Spleen (tissue), 11 donors: ENCODE data around the gene P2RX2. TPM values are rescaled to one million over a fixed set of nuclear protein-coding genes. Genes with fewer than 3 reads are reported as not detected.

Experiments
- DNase-seq: peaks from one replicate; pipeline ENCODE4 v3.0.0-alpha.2; 2020
- H3K27ac ChIP-seq, 8 donors: fragments of 200-600 bp; sonication (generic) in 7 of 8; 1 replicate in 4 of 8; 2 replicates in 4 of 8; pipeline versions ENCODE4 v1.5.0 to v1.8.0; 2016 to 2021; ENCODE audit warnings: inconsistent platforms in 4 of 8, mild to moderate bottlenecking in 4 of 8, moderate library complexity in 1 of 8
- H3K27me3 ChIP-seq, 7 donors: fragments of 200-600 bp; sonication (generic) in 6 of 7; replicated peaks in 1 of 7; 1 replicate in 4 of 7; 2 replicates in 3 of 7; pipeline versions ENCODE4 v1.5.0 to v1.8.0; 2016 to 2021; ENCODE audit warnings: inconsistent platforms in 3 of 7, mild to moderate bottlenecking in 1 of 7
- H3K36me3 ChIP-seq, 6 donors: fragments of 200-600 bp; sonication (generic) in 5 of 6; 1 replicate in 4 of 6; 2 replicates in 2 of 6; pipeline versions ENCODE4 v1.5.0 to v1.8.0; 2016 to 2021; ENCODE audit warnings: inconsistent platforms in 2 of 6
- H3K4me1 ChIP-seq, 6 donors: fragments of 200-600 bp; sonication (generic) in 5 of 6; 1 replicate in 3 of 6; 2 replicates in 3 of 6; pipeline versions ENCODE4 v1.5.0 to v1.8.0; 2016 to 2021; ENCODE audit warnings: inconsistent platforms in 3 of 6
- H3K4me3 ChIP-seq, 8 donors: fragments of 200-600 bp; sonication (generic) in 7 of 8; 1 replicate in 4 of 8; 2 replicates in 4 of 8; pipeline versions ENCODE4 v1.5.0 to v1.8.0; 2016 to 2021; ENCODE audit warnings: inconsistent platforms in 4 of 8, mild to moderate bottlenecking in 4 of 8, moderate library complexity in 2 of 8
- H3K9me3 ChIP-seq, 8 donors: fragments of 200-600 bp; sonication (generic) in 7 of 8; 1 replicate in 4 of 8; 2 replicates in 4 of 8; pipeline versions ENCODE4 v1.5.0 to v1.8.0; 2016 to 2021; ENCODE audit warnings: inconsistent platforms in 4 of 8
- CTCF ChIP-seq, 11 experiments: fragments of 200-600 bp in 7 of 11; fragments of 450-650 bp in 4 of 11; sonication (generic) in 4 of 11; IDR thresholded peaks in 8 of 11; conservative IDR thresholded peaks in 3 of 11; 1 replicate in 7 of 11; 2 replicates in 4 of 11; pipeline versions ENCODE4 v1.4.0 to v1.8.0; 2016 to 2021; ENCODE audit warnings: antibody characterized with exemption in 11 of 11, inconsistent platforms in 4 of 11, mild to moderate bottlenecking in 1 of 11
- POLR2A ChIP-seq, 3 donors: fragments of 450-650 bp; IDR thresholded peaks; one replicate each; pipeline ENCODE4 v1.5.1; 2017; ENCODE audit warnings: antibody characterized with exemption in 3 of 3, mild to moderate bottlenecking in 1 of 3
- POLR2AphosphoS5 ChIP-seq, 3 donors: sonication (generic); formaldehyde crosslinking; IDR thresholded peaks; one replicate each; pipeline ENCODE4 v1.5.1; 2017; ENCODE audit warnings: antibody characterized with exemption in 3 of 3
- WGBS, 5 donors: extraction: QIAGEN DNeasy Blood & Tissue Kit in 3 of 5; methylation state at CpG; one replicate each; pipeline versions ENCODE4 v1.1.5 to v1.1.7; 2013 to 2018; 5-methylcytosine and 5-hydroxymethylcytosine counted together
- intact Hi-C: fragments of 100-400 bp; cut with DNase I; formaldehyde crosslinking; loops from one replicate; pipeline ENCODE4 v1.15.0; 2023; ENCODE audit warnings: low total_unique reads
- polyA plus RNA-seq, 3 donors: library from polyadenylated mRNA; stranded (reverse); fragments of 200-250 nt; gene quantifications; one replicate each; pipeline ENCODE4 v1.2.1, GENCODE V29; 2013
- total RNA-seq, 7 donors: library from RNA; depleted of rRNA in 3 of 7; stranded (reverse); fragments of >200 nt in 3 of 7; fragmentation: NEBNext Ultra II Directional in 4 of 7; extraction: Animal tissue kit (Norgen Biotek cat#: 25700) in 4 of 7; gene quantifications; one replicate each; pipeline versions ENCODE4 v1.1.0 to v1.2.1, GENCODE V29; 2016 to 2021
- donor health status: healthy with polysubstance abuse.
- donor health status: DM: no; HTN: no; CAD: no; lungs with moderate emphysema.
- donor health status: DM: no; HTN: no; CAD: no.
- donor health status: Bipolar disorder and iron deficiency.
- donor health status: healthy.
- donor health status: DM: no; HTN: no; CAD: no.
- donor health status: DM: yes; HTN: yes; CAD: no.

P2RX2 gene
- total and polyA plus RNA-seq, 10 donors, result 0.77 to 4.5 (median 2.5) TPM

GRCh38 chr12:132603240-132604150 lies 15.1 kb upstream of the P2RX2 start:
- no peak for DNase-seq
- TF ChIP-seq POLR2AphosphoS5 (IDR thresholded peaks at IDR 0.05), result no peak
- no peak for TF ChIP-seq CTCF (IDR thresholded peaks at IDR 0.05 in 8 of 11, conservative IDR thresholded peaks at IDR 0.05 in 3 of 11)
- no peak for TF ChIP-seq POLR2A (IDR thresholded peaks at IDR 0.05)
- Histone ChIP-seq H3K4me1 (peaks cover 5 to 68% (median 46%) of the 10 kb centered on the region in 6 donors), H3K27me3 (peaks cover 0 to 88% (median 10%) of the 10 kb centered on the region in 7 donors), H3K36me3 (no peaks in the 10 kb centered on the region), H3K9me3 (no peaks in the 10 kb centered on the region), H3K4me3 (peak overlapping the region; percentile 25 to 66 (median 33)), H3K27ac (peak overlapping the region; percentile 42 to 89 (median 82))
- 22 to 68% (median 47%) methylated on average over 34 to 67 of the region's 67 CpGs for WGBS, 5 donors
- intact Hi-C loops, result no loop called here

GRCh38 chr12:132604151-132604618 lies 14.4 kb upstream of the P2RX2 start:
- Histone ChIP-seq H3K36me3 (no peaks in the 10 kb centered on the region), H3K4me3 (peak overlapping the region; percentile 25 to 66 (median 33)), H3K4me1 (peaks cover 5 to 70% (median 44%) of the 10 kb centered on the region in 6 donors), H3K27ac (peak overlapping the region; percentile 42 to 89 (median 82)), H3K9me3 (no peaks in the 10 kb centered on the region), H3K27me3 (peaks cover 0 to 90% (median 10%) of the 10 kb centered on the region in 7 donors)
- intact Hi-C loops, result no loop called here
- DNase-seq, result no peak
- 33 to 50% (median 46%) methylated on average over 9 to 26 of the region's 26 CpGs for WGBS, 5 donors
- no peak for TF ChIP-seq POLR2A (IDR thresholded peaks at IDR 0.05)
- peak; percentile 35 to 81 (median 76) for TF ChIP-seq POLR2AphosphoS5 (IDR thresholded peaks at IDR 0.05)

- H3K36me3 ChIP-seq, result no peaks in the 10 kb centered on the region
- intact Hi-C loops, result no loop called here
- DNase-seq, result peak; percentile 55
- 61 to 77% (median 68%) methylated on average over 9 to 16 of the region's 16 CpGs for WGBS, 5 donors
- no peak for TF ChIP-seq CTCF (IDR thresholded peaks at IDR 0.05 in 8 of 11, conservative IDR thresholded peaks at IDR 0.05 in 3 of 11)
- H3K4me3 ChIP-seq, result peak overlapping the region in 4 of 8 donors; percentile 33 to 66 (median 44)
- H3K27ac ChIP-seq, result peak overlapping the region in 4 of 8 donors; percentile 80 to 89 (median 85)
- H3K27me3 ChIP-seq, result peaks cover 0 to 92% (median 12%) of the 10 kb centered on the region in 7 donors
- H3K9me3 ChIP-seq, result no peaks in the 10 kb centered on the region
- H3K4me1 ChIP-seq, result peaks cover 5 to 67% (median 45%) of the 10 kb centered on the region in 6 donors
Measured at GRCh38 chr12:132604668-132605441, 13.7 kb upstream of the P2RX2 start.

GRCh38 chr12:132605892-132606291 lies 12.7 kb upstream of the P2RX2 start:
- peak; percentile 68 for DNase-seq
- TF ChIP-seq CTCF (IDR thresholded peaks at IDR 0.05 in 8 of 11, conservative IDR thresholded peaks at IDR 0.05 in 3 of 11) (no peak), POLR2A (IDR thresholded peaks at IDR 0.05) (no peak), POLR2AphosphoS5 (IDR thresholded peaks at IDR 0.05) (no peak)
- H3K27ac ChIP-seq, result no peak overlapping the region
- peaks cover 0 to 93% (median 22%) of the 10 kb centered on the region in 7 donors for H3K27me3 ChIP-seq
- H3K9me3 ChIP-seq, result no peaks in the 10 kb centered on the region
- 80 to 91% (median 87%) methylated on average over 18 of the region's 18 CpGs for WGBS, 5 donors
- peaks cover 3 to 67% (median 42%) of the 10 kb centered on the region in 6 donors for H3K4me1 ChIP-seq
- no peak overlapping the region for H3K4me3 ChIP-seq
- no peaks in the 10 kb centered on the region for H3K36me3 ChIP-seq
- intact Hi-C loops, result no loop called here
